ENCODE measurements around the gene ZNF483.
A peak's percentile ranks its signal among the peaks of the same experiment; 100 is the strongest.

ZNF483 gene

DNA sequence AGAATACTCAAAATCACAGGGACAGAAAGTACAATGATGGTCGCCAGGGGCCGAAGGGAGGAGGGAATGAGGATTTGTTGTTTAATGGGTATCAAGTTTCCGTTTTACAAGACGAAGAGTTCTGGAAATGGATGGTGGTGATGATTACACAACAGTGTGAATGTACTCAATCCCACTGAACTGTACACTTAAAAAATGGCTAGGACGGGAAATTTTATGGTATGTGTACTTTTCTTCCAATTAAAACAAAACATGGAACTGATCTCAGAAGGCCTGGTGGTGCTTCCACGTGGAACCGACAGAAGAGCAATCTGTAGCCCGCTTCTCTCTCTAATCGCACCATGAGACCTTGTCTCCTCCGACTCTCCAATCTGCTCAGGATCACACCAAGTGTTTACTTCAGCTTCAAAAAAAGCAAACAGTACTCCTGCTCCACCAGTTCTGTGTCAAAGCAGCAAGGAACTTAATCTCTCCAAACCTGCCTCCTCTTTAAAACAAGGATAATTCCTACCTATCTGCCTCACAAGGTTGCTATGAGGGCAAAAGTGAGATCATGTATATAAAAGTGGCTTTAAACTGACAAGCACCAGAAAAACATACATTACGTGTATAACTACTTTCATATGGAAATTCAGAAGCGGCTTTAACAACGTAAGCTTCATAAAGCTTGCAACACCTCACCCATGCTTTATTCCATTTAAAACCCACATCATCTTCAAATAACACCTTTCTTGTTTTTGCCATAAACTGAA is 42.9 kb upstream of the ZNF483 start:
- peak overlapping the region; percentile 69 for H3K27ac ChIP-seq (ENCODE audit: low read depth, low read length, poor library complexity, severe bottlenecking)
- H3K4me3 ChIP-seq (ENCODE audit: low read depth, low read length, poor library complexity, severe bottlenecking), result peak overlapping the region; percentile 95
- peaks cover 56% of the 10 kb centered on the region for H3K79me2 ChIP-seq (ENCODE audit: insufficient read depth, low read length)
- H3K9ac ChIP-seq (ENCODE audit: low read length), result peak overlapping the region; percentile 94
- H3K27me3 ChIP-seq (ENCODE audit: insufficient read depth, low read length), result no peaks in the 10 kb centered on the region
- H2AFZ ChIP-seq (ENCODE audit: low read length), result no peak overlapping the region
- H3K4me2 ChIP-seq (ENCODE audit: low read length), result peak overlapping the region; percentile 83
- no peaks in the 10 kb centered on the region for H3K36me3 ChIP-seq (ENCODE audit: insufficient read depth, low read length)
- no peaks in the 10 kb centered on the region for H3K9me3 ChIP-seq (ENCODE audit: low read length)
- H4K20me1 ChIP-seq (ENCODE audit: insufficient read depth, low read length), result no peaks in the 10 kb centered on the region
- TF ChIP-seq EZH2 (IDR thresholded peaks at IDR 0.05; ENCODE audit: borderline replicate concordance, low read length), result no peak
- TF ChIP-seq, protein P1, sequence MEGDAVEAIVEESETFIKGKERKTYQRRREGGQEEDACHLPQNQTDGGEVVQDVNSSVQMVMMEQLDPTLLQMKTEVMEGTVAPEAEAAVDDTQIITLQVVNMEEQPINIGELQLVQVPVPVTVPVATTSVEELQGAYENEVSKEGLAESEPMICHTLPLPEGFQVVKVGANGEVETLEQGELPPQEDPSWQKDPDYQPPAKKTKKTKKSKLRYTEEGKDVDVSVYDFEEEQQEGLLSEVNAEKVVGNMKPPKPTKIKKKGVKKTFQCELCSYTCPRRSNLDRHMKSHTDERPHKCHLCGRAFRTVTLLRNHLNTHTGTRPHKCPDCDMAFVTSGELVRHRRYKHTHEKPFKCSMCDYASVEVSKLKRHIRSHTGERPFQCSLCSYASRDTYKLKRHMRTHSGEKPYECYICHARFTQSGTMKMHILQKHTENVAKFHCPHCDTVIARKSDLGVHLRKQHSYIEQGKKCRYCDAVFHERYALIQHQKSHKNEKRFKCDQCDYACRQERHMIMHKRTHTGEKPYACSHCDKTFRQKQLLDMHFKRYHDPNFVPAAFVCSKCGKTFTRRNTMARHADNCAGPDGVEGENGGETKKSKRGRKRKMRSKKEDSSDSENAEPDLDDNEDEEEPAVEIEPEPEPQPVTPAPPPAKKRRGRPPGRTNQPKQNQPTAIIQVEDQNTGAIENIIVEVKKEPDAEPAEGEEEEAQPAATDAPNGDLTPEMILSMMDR (IDR thresholded peaks at IDR 0.05; ENCODE audit: low read length), result no peak
- peaks cover 19% of the 10 kb centered on the region for H3K4me1 ChIP-seq (ENCODE audit: insufficient read depth, low read length, severe bottlenecking)
- no peaks in the 10 kb centered on the region for H3F3A ChIP-seq (ENCODE audit: insufficient read depth, low read length)
- no peaks in the 10 kb centered on the region for H3K9me2 ChIP-seq (ENCODE audit: low read depth, low read length)

DNA sequence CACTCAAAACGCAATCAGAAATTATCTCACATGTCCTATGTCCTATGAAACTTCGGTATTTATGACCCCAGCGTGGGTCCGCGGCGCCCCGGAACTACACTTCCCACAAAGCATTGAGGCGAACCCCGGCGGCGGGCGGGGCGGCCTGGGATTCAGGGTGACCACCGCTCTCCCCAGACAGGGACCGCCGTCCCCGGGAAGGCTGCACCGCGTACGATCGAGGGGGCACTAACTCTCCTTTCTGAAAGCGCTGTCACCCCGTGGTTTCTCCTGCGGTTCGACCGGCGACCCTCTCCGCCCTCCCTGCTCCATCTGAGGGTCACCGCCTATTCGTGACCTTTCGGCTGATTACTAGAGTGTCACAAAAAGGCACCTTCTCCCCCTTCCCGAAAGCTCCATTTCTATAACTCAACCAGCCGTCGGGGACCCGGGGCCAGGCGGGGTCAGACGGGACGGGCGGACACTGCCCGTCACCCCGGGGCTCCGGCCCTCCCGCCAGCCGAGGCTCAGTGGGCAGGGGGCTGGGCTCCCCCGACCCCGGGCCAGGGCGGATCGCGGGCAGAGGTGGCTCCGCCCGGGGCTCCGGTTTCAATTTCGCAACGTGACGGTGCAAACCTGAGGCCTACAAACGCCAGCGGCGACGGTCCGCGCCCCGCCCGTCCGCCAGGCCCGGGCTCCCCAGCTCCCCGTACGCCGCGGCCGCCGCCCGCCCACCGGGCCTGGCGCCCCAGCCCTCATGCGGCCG is 42.1 kb upstream of the ZNF483 start:
- Histone ChIP-seq H3K9ac (ENCODE audit: low read length) (peak overlapping the region; percentile 94), H3K4me1 (ENCODE audit: insufficient read depth, low read length, severe bottlenecking) (peaks cover 19% of the 10 kb centered on the region), H3K27me3 (ENCODE audit: insufficient read depth, low read length) (no peaks in the 10 kb centered on the region), H3K4me2 (ENCODE audit: low read length) (peak overlapping the region; percentile 83), H4K20me1 (ENCODE audit: insufficient read depth, low read length) (no peaks in the 10 kb centered on the region), H3K27ac (ENCODE audit: low read depth, low read length, poor library complexity, severe bottlenecking) (peak overlapping the region; percentile 69), H3K9me3 (ENCODE audit: low read length) (no peaks in the 10 kb centered on the region), H3K4me3 (ENCODE audit: low read depth, low read length, poor library complexity, severe bottlenecking) (peak overlapping the region; percentile 95), H3K36me3 (ENCODE audit: insufficient read depth, low read length) (no peaks in the 10 kb centered on the region), H3K9me2 (ENCODE audit: low read depth, low read length) (no peaks in the 10 kb centered on the region), H2AFZ (ENCODE audit: low read length) (no peak overlapping the region), H3F3A (ENCODE audit: insufficient read depth, low read length) (no peaks in the 10 kb centered on the region), H3K79me2 (ENCODE audit: insufficient read depth, low read length) (peaks cover 48% of the 10 kb centered on the region)
- no peak for TF ChIP-seq EZH2 (IDR thresholded peaks at IDR 0.05; ENCODE audit: borderline replicate concordance, low read length)
- TF ChIP-seq, protein P1 (IDR thresholded peaks at IDR 0.05; ENCODE audit: low read length), result no peak

- no peak overlapping the region for H3K4me2 ChIP-seq (ENCODE audit: low read length)
Observed at GRCh38 chr9:111483439-111483857, 41.5 kb upstream of the ZNF483 start.

More at GRCh38 chr9:111483439-111483857, 41.5 kb upstream of the ZNF483 start:
- Histone ChIP-seq H2AFZ (ENCODE audit: low read length) (no peak overlapping the region), H3K36me3 (ENCODE audit: insufficient read depth, low read length) (no peaks in the 10 kb centered on the region), H3K9ac (ENCODE audit: low read length) (peak overlapping the region; percentile 94), H3K9me2 (ENCODE audit: low read depth, low read length) (no peaks in the 10 kb centered on the region), H3K9me3 (ENCODE audit: low read length) (no peaks in the 10 kb centered on the region), H3K79me2 (ENCODE audit: insufficient read depth, low read length) (peaks cover 43% of the 10 kb centered on the region), H3K4me1 (ENCODE audit: insufficient read depth, low read length, severe bottlenecking) (peaks cover 19% of the 10 kb centered on the region), H3K27ac (ENCODE audit: low read depth, low read length, poor library complexity, severe bottlenecking) (no peak overlapping the region), H3K4me3 (ENCODE audit: low read depth, low read length, poor library complexity, severe bottlenecking) (peak overlapping the region; percentile 95), H3K27me3 (ENCODE audit: insufficient read depth, low read length) (no peaks in the 10 kb centered on the region), H3F3A (ENCODE audit: insufficient read depth, low read length) (no peaks in the 10 kb centered on the region), H4K20me1 (ENCODE audit: insufficient read depth, low read length) (no peaks in the 10 kb centered on the region)
- TF ChIP-seq, protein P1 (IDR thresholded peaks at IDR 0.05; ENCODE audit: low read length), result no peak
- TF ChIP-seq EZH2 (IDR thresholded peaks at IDR 0.05; ENCODE audit: borderline replicate concordance, low read length), result no peak

Measured in OCI-LY1 (cell line).